ENCODE results near the gene CALN1.

The CALN1 gene

DNA sequence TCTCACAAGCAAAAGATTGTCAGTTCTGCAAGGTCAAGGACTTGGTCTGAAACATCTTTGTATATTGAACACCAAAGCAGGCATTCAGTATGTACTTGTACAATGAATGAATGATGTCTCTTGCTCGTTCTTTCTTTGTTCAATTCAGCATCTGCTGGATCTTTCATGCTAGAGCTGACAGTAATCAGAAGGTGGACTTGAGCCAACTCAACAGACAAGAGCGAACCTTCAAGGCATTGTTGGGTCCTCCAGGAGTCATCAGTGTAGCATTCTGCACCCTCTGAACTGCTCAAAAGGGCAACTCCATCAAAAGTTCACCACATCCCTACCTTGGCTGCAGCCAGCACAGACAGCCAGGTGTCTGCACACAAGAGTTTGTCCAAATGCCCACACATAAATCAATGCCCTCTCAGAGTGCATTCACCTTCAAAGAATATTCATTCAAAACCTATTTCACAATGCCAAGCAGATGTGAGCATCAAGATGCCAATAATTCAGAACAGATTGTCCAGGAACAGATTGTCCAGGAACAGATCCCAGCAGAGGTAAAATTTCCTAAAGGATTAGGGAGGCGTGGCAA, 386.7 kb downstream of the CALN1 start:
- TF ChIP-seq ZNF274 (IDR thresholded peaks at IDR 0.05; ENCODE audit: low read depth, low read length) (no peak), SUZ12 (IDR thresholded peaks at IDR 0.05; ENCODE audit: extremely low read depth, insufficient read depth, insufficient read length) (no peak), YY1 (IDR thresholded peaks at IDR 0.05; ENCODE audit: insufficient read depth, insufficient read length) (no peak)
- no peak for DNase-seq (ENCODE audit: low read depth, low spot score)
- H3K27me3 ChIP-seq (ENCODE audit: insufficient read depth, insufficient read length), result no peaks in the 10 kb centered on the region
- no peaks in the 10 kb centered on the region for H3K4me1 ChIP-seq (ENCODE audit: insufficient read depth, insufficient read length)
- no peaks in the 10 kb centered on the region for H3K9me3 ChIP-seq (ENCODE audit: insufficient read depth, low read length)
- no peaks in the 10 kb centered on the region for H3K36me3 ChIP-seq (ENCODE audit: insufficient read depth, insufficient read length, low read length)
- no peak overlapping the region for H3K9ac ChIP-seq (ENCODE audit: insufficient read length, low read depth)
- H3K4me3 ChIP-seq (ENCODE audit: insufficient read length, low read depth), result no peak overlapping the region

DNA sequence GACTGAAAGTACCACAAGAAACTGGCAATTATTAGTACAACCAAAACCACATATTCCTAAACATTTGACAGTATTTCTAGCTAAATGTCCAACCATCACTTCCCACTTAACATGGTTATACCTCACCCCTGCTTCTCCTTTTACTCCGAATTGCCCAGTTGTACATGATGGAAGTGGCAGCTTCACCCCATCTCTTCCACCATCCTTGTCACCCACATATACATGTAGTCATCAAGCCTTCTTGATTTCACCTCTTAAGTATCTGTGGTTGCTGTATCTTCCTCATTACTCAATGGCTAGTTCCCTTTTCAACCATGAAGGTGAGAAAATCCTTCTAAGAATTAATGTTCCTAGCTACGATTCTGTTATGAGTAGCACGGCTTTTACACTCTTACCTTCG, 388.2 kb downstream of the CALN1 start:
- TF ChIP-seq ZNF274 (IDR thresholded peaks at IDR 0.05; ENCODE audit: low read depth, low read length) (no peak), YY1 (IDR thresholded peaks at IDR 0.05; ENCODE audit: insufficient read depth, insufficient read length) (no peak), SUZ12 (IDR thresholded peaks at IDR 0.05; ENCODE audit: extremely low read depth, insufficient read depth, insufficient read length) (no peak)
- H3K9ac ChIP-seq (ENCODE audit: insufficient read length, low read depth), result no peak overlapping the region
- no peaks in the 10 kb centered on the region for H3K4me1 ChIP-seq (ENCODE audit: insufficient read depth, insufficient read length)
- H3K4me3 ChIP-seq (ENCODE audit: insufficient read length, low read depth), result no peak overlapping the region
- no peaks in the 10 kb centered on the region for H3K36me3 ChIP-seq (ENCODE audit: insufficient read depth, insufficient read length, low read length)
- no peaks in the 10 kb centered on the region for H3K9me3 ChIP-seq (ENCODE audit: insufficient read depth, low read length)
- no peak for DNase-seq (ENCODE audit: low read depth, low spot score)
- no peaks in the 10 kb centered on the region for H3K27me3 ChIP-seq (ENCODE audit: insufficient read depth, insufficient read length)

DNA sequence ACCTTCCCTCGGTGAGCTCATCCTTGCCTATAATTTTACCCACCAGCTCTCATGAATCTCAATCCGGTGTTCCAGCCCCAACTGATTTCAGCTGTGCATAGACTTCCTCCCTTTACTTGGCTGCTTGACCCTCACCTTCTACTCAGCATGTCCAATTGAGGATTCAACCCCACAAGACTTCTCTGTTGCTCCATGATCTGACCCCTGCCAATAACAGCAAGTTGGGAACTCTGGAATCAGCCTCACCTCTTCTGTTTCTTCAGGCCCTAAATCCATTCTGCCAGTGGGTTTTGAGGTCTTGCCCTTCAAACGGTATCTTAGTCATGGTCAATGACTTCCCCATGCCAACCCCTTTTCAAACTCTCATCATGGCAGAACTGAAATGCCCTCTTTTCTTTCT, 390.4 kb downstream of the CALN1 start:
- no peaks in the 10 kb centered on the region for H3K27me3 ChIP-seq (ENCODE audit: insufficient read depth, insufficient read length)
- H3K9me3 ChIP-seq (ENCODE audit: insufficient read depth, low read length), result no peaks in the 10 kb centered on the region
- TF ChIP-seq SUZ12 (IDR thresholded peaks at IDR 0.05; ENCODE audit: extremely low read depth, insufficient read depth, insufficient read length), result no peak
- TF ChIP-seq ZNF274 (IDR thresholded peaks at IDR 0.05; ENCODE audit: low read depth, low read length), result no peak
- no peak for TF ChIP-seq YY1 (IDR thresholded peaks at IDR 0.05; ENCODE audit: insufficient read depth, insufficient read length)
- no peak overlapping the region for H3K4me3 ChIP-seq (ENCODE audit: insufficient read length, low read depth)
- H3K4me1 ChIP-seq (ENCODE audit: insufficient read depth, insufficient read length), result no peaks in the 10 kb centered on the region
- no peaks in the 10 kb centered on the region for H3K36me3 ChIP-seq (ENCODE audit: insufficient read depth, insufficient read length, low read length)
- DNase-seq (ENCODE audit: low read depth, low spot score), result no peak
- H3K9ac ChIP-seq (ENCODE audit: insufficient read length, low read depth), result no peak overlapping the region

DNA sequence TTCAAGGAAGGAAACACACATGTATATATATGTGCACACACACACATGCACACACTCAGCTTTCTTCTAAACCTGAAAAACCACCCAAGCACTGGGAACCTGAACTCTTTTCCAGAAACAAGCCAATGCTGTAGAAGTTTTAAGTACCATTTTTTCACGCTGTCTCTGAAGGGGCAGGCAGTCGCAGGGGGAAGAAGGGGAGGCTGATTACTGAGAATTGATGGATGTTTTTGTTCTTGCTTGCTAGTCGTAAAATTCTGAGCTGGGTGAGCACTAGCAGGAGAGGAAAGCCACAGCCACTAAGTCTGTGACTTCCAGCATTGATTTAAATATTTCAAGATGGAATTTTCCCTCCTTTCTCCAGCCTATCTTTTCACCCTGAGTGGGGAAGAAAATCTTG, 391.8 kb downstream of the CALN1 start:
- H3K9ac ChIP-seq (ENCODE audit: insufficient read length, low read depth), result no peak overlapping the region
- H3K9me3 ChIP-seq (ENCODE audit: insufficient read depth, low read length), result no peaks in the 10 kb centered on the region

DNA sequence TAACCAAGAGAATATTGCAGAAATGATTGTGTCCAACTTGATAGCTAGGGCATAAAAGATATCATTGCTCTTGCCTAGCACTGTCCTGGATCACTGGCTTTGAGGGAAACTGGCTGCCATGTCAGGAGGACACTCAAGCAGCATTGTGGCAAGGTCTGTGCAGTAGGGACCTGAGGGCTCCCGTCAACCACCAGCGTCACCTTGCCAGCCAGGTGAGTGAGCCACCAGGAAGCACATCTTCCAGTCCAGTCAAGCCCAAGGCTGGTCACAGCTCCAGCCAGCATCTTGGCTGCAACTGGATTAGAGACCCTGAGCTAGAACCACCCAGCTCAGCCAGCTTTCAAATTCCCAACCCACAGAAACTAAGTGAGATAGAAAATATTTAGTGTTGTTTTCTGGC, 392.7 kb downstream of the CALN1 start:
- Histone ChIP-seq H3K36me3 (ENCODE audit: insufficient read depth, insufficient read length, low read length) (no peaks in the 10 kb centered on the region), H3K4me1 (ENCODE audit: insufficient read depth, insufficient read length) (no peaks in the 10 kb centered on the region), H3K9ac (ENCODE audit: insufficient read length, low read depth) (no peak overlapping the region), H3K9me3 (ENCODE audit: insufficient read depth, low read length) (no peaks in the 10 kb centered on the region), H3K4me3 (ENCODE audit: insufficient read length, low read depth) (no peak overlapping the region), H3K27me3 (ENCODE audit: insufficient read depth, insufficient read length) (no peaks in the 10 kb centered on the region)
- DNase-seq (ENCODE audit: low read depth, low spot score), result no peak
- no peak for TF ChIP-seq YY1 (IDR thresholded peaks at IDR 0.05; ENCODE audit: insufficient read depth, insufficient read length)
- TF ChIP-seq ZNF274 (IDR thresholded peaks at IDR 0.05; ENCODE audit: low read depth, low read length), result no peak
- no peak for TF ChIP-seq SUZ12 (IDR thresholded peaks at IDR 0.05; ENCODE audit: extremely low read depth, insufficient read depth, insufficient read length)

More for the DNA sequence above, 391.8 kb downstream of the CALN1 start:
- no peak for DNase-seq (ENCODE audit: low read depth, low spot score)
- no peaks in the 10 kb centered on the region for H3K4me1 ChIP-seq (ENCODE audit: insufficient read depth, insufficient read length)
- no peaks in the 10 kb centered on the region for H3K27me3 ChIP-seq (ENCODE audit: insufficient read depth, insufficient read length)
- TF ChIP-seq SUZ12 (IDR thresholded peaks at IDR 0.05; ENCODE audit: extremely low read depth, insufficient read depth, insufficient read length) (no peak), YY1 (IDR thresholded peaks at IDR 0.05; ENCODE audit: insufficient read depth, insufficient read length) (no peak), ZNF274 (IDR thresholded peaks at IDR 0.05; ENCODE audit: low read depth, low read length) (no peak)
- H3K4me3 ChIP-seq (ENCODE audit: insufficient read length, low read depth), result no peak overlapping the region
- no peaks in the 10 kb centered on the region for H3K36me3 ChIP-seq (ENCODE audit: insufficient read depth, insufficient read length, low read length)

DNA sequence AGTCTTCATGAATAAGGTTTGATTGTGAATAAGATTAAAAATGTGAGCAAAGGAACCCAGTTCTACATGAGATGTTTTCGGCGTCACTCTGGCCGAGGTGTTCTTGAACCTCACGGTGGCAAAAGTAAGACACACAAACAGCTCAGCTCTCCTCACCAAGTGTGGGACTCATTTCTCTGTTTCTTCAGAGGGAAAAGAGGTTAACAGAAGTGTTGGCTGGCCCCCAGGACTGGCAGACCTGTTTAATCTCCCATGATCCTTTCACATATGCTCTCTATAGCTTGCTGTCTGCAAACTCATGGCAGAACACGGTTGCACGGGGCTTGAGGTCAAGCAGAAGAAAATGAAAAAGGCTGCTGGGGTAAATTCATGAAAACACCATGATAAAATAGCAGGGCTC, 394.4 kb downstream of the CALN1 start:
- Histone ChIP-seq H3K36me3 (ENCODE audit: insufficient read depth, insufficient read length, low read length) (no peaks in the 10 kb centered on the region), H3K9ac (ENCODE audit: insufficient read length, low read depth) (no peak overlapping the region), H3K4me1 (ENCODE audit: insufficient read depth, insufficient read length) (no peaks in the 10 kb centered on the region), H3K9me3 (ENCODE audit: insufficient read depth, low read length) (no peaks in the 10 kb centered on the region), H3K27me3 (ENCODE audit: insufficient read depth, insufficient read length) (no peaks in the 10 kb centered on the region), H3K4me3 (ENCODE audit: insufficient read length, low read depth) (no peak overlapping the region)
- DNase-seq (ENCODE audit: low read depth, low spot score), result no peak
- TF ChIP-seq YY1 (IDR thresholded peaks at IDR 0.05; ENCODE audit: insufficient read depth, insufficient read length) (no peak), SUZ12 (IDR thresholded peaks at IDR 0.05; ENCODE audit: extremely low read depth, insufficient read depth, insufficient read length) (no peak), ZNF274 (IDR thresholded peaks at IDR 0.05; ENCODE audit: low read depth, low read length) (no peak)

DNA sequence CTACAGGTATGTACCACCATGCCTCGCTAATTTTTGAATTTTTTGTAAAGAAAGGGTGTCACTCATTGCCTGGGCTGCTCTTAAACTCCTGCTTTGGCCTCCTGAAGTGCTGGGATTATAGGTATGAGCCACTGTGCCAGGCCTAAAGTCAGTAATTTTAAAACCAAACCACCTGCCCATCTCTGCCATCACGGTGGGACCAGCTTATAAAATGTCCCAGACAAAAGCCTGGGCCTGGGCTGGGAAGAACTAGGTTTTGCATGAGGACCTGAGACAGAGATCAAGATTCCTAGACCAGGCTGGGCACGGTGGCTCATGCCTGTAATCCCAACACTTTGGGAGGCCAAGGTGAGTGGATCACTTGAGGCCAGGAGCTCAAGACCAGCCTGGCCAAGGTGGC, 395.6 kb downstream of the CALN1 start:
- TF ChIP-seq YY1 (IDR thresholded peaks at IDR 0.05; ENCODE audit: insufficient read depth, insufficient read length), result no peak
- no peak for TF ChIP-seq SUZ12 (IDR thresholded peaks at IDR 0.05; ENCODE audit: extremely low read depth, insufficient read depth, insufficient read length)
- TF ChIP-seq ZNF274 (IDR thresholded peaks at IDR 0.05; ENCODE audit: low read depth, low read length), result no peak
- H3K27me3 ChIP-seq (ENCODE audit: insufficient read depth, insufficient read length), result no peaks in the 10 kb centered on the region
- no peak overlapping the region for H3K9ac ChIP-seq (ENCODE audit: insufficient read length, low read depth)
- DNase-seq (ENCODE audit: low read depth, low spot score), result no peak
- H3K9me3 ChIP-seq (ENCODE audit: insufficient read depth, low read length), result no peaks in the 10 kb centered on the region
- no peaks in the 10 kb centered on the region for H3K4me1 ChIP-seq (ENCODE audit: insufficient read depth, insufficient read length)
- H3K36me3 ChIP-seq (ENCODE audit: insufficient read depth, insufficient read length, low read length), result no peaks in the 10 kb centered on the region
- H3K4me3 ChIP-seq (ENCODE audit: insufficient read length, low read depth), result no peak overlapping the region
